GM23248 (cell line): ENCODE measurements around the gene AJAP1. TPM values are rescaled to one million over a fixed set of nuclear protein-coding genes. Genes with fewer than 3 reads are reported as not detected.

Experiments
- DNase-seq: peaks from one replicate; pipeline ENCODE4 v3.0.0-alpha.2; 2015
- H2AFZ ChIP-seq: fragments of 200-600 bp; sonication (generic); 2 replicates; pipeline ENCODE4 v1.6.1; 2016; ENCODE audit warnings: antibody characterized with exemption
- H3F3A ChIP-seq: fragments of 200-600 bp; sonication (generic); 2 replicates; pipeline ENCODE4 v1.6.1; 2016; ENCODE audit warnings: mild to moderate bottlenecking, antibody characterized with exemption, mixed run types; ENCODE audit not compliant: insufficient read depth
- H3K27ac ChIP-seq: fragments of 200-600 bp; sonication (generic); 2 replicates; pipeline ENCODE4 v1.5.1; 2016; ENCODE audit warnings: mild to moderate bottlenecking
- H3K27me3 ChIP-seq: fragments of 200-600 bp; sonication (generic); replicated peaks from 2 replicates; pipeline ENCODE4 v1.6.1; 2016; ENCODE audit warnings: mild to moderate bottlenecking; ENCODE audit not compliant: insufficient read depth
- H3K36me3 ChIP-seq: fragments of 200-600 bp; sonication (generic); 2 replicates; pipeline ENCODE4 v1.6.1; 2016; ENCODE audit warnings: low read depth, mild to moderate bottlenecking
- H3K4me1 ChIP-seq: fragments of 200-600 bp; sonication (generic); 2 replicates; pipeline ENCODE4 v1.6.1; 2016; ENCODE audit warnings: mild to moderate bottlenecking; ENCODE audit not compliant: insufficient read depth
- H3K4me2 ChIP-seq: fragments of 200-600 bp; sonication (generic); one replicate; pipeline ENCODE4 v1.6.1; 2016; ENCODE audit warnings: mild to moderate bottlenecking; ENCODE audit not compliant: unreplicated experiment
- H3K4me3 ChIP-seq: fragments of 200-600 bp; sonication (generic); 2 replicates; pipeline ENCODE4 v1.5.1; 2016; ENCODE audit warnings: mild to moderate bottlenecking
- H3K79me2 ChIP-seq: fragments of 200-600 bp; sonication (generic); 2 replicates; pipeline ENCODE4 v1.6.1; 2016; ENCODE audit warnings: mild to moderate bottlenecking; ENCODE audit not compliant: insufficient read depth
- H3K9ac ChIP-seq: fragments of 200-600 bp; sonication (generic); 2 replicates; pipeline ENCODE4 v1.6.1; 2016; ENCODE audit warnings: mild to moderate bottlenecking
- H3K9me2 ChIP-seq: fragments of 200-600 bp; sonication (generic); 2 replicates; pipeline ENCODE4 v1.6.1; 2016; ENCODE audit warnings: mixed run types, mild to moderate bottlenecking, moderate library complexity; ENCODE audit not compliant: insufficient read depth
- H3K9me3 ChIP-seq: fragments of 200-600 bp; sonication (generic); one replicate; pipeline ENCODE4 v1.6.1; 2017; ENCODE audit warnings: low read depth
- H4K20me1 ChIP-seq: fragments of 200-600 bp; sonication (generic); 2 replicates; pipeline ENCODE4 v1.6.0; 2016; ENCODE audit not compliant: insufficient read depth
- EZH2 ChIP-seq: fragments of 200-600 bp; sonication (generic); IDR thresholded peaks from 2 replicates; pipeline ENCODE4 v1.6.1; 2018; ENCODE audit warnings: antibody characterized with exemption, mild to moderate bottlenecking; ENCODE audit not compliant: insufficient read depth, poor library complexity, severe bottlenecking
- EZH2phosphoT487 ChIP-seq: fragments of 200-600 bp; sonication (generic); IDR thresholded peaks from 2 replicates; pipeline ENCODE4 v1.6.1; 2018; ENCODE audit warnings: antibody characterized with exemption, moderate library complexity, mild to moderate bottlenecking, low read depth; ENCODE audit not compliant: insufficient read depth
- WGBS, 2 experiments: methylation state at CpG; one replicate each; pipeline ENCODE4 v1.1.6; 2015 to 2017; ENCODE audit warnings: low lambda C conversion rate in 2 of 2, low coverage in 1 of 2; ENCODE audit errors: missing lambda C conversion rate in 2 of 2; 5-methylcytosine and 5-hydroxymethylcytosine counted together
- in situ Hi-C: fragments of 300-500 bp; cut with MboI; formaldehyde crosslinking; loops from 2 replicates; pipeline ENCODE4 v1.15.0; 2020
- polyA plus RNA-seq: library from polyadenylated mRNA; unstranded; fragments of >200 nt; fragmentation: Nextera tagmentation; extraction: Ambion mirVana; gene quantifications from 2 replicates; pipeline ENCODE4 v1.2.1, GENCODE V29; 2016
- total RNA-seq: library from RNA; depleted of rRNA; stranded (reverse); fragments of >200 nt; shearing (Covaris generic); gene quantifications from 2 replicates; pipeline ENCODE4 v1.2.3, GENCODE V29; 2014

The AJAP1 gene
- total and polyA plus RNA-seq, 2 experiments from 2014 or later = 0.03 to 0.86 TPM

DNA sequence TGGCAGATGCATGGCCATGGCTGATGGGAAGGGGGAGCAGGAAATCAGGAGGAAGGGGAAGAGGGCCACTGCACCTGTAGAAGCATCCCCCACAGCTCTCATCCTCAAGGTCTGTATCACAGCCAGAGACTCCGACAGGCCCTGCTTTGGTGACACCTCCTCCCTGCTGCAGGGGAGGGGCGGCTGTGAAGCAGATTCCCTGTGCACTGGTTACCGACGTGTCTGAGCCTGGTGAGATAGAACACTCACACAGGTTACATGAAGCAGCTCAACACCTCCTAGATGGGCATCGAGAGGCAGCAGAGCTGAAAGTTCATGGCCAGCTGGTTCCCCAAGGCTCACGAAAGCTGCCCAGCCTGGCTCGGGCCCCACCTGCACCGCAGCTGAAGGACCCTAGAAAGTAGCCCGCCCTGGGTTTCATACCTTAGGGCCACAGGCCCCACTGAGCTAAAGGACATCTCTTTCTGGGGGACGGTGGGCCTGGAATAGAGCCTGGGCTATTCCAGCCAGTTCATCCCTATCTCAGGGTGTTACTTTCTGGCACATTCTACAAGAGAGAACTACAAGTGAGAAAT lies 30.2 kb upstream of the AJAP1 start:
- 32 to 35% methylated on average over 9 to 10 of the region's 10 CpGs for WGBS, 2 experiments
- H3K27me3 ChIP-seq = no peaks in the 10 kb centered on the region
- H3K79me2 ChIP-seq = no peaks in the 10 kb centered on the region
- no peak for DNase-seq
- in situ Hi-C loops = no loop called here
- H3F3A ChIP-seq = no peaks in the 10 kb centered on the region
- H3K4me3 ChIP-seq = no peak overlapping the region
- H3K9me3 ChIP-seq = no peaks in the 10 kb centered on the region
- TF ChIP-seq EZH2phosphoT487 (no peak), EZH2 (no peak)
- no peak overlapping the region for H2AFZ ChIP-seq
- no peaks in the 10 kb centered on the region for H3K36me3 ChIP-seq
- H3K4me1 ChIP-seq = no peaks in the 10 kb centered on the region
- H3K4me2 ChIP-seq = no peak overlapping the region
- H3K9me2 ChIP-seq = no peaks in the 10 kb centered on the region
- H4K20me1 ChIP-seq = no peaks in the 10 kb centered on the region
- no peak overlapping the region for H3K9ac ChIP-seq
- H3K27ac ChIP-seq = no peak overlapping the region

DNA sequence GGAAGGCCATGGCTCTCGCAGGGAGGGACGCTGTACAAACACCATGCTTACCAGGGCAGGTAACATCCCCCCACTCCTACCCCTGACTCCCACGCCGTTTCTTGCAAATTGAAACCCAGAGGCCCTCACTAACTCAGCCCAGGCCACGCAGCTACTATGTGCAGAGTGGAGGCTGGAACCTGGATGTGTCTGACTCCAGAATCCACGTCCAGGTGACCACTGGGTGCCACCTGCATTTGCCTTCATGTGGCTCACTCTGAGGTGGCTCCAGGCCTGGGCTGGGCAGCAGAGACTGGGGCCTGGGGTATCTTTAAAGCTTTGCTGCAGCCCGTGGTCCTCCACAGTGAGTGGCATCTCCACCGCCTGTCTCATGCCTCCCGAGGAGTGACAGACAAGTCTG lies 29.6 kb upstream of the AJAP1 start:
- Histone ChIP-seq H3K27me3 (no peaks in the 10 kb centered on the region), H3K9me2 (no peaks in the 10 kb centered on the region), H3K9ac (no peak overlapping the region), H3K4me1 (no peaks in the 10 kb centered on the region), H3K27ac (no peak overlapping the region), H3K4me2 (no peak overlapping the region), H3F3A (no peaks in the 10 kb centered on the region), H3K79me2 (no peaks in the 10 kb centered on the region), H3K36me3 (no peaks in the 10 kb centered on the region), H4K20me1 (no peaks in the 10 kb centered on the region), H2AFZ (no peak overlapping the region), H3K4me3 (no peak overlapping the region), H3K9me3 (no peaks in the 10 kb centered on the region)
- DNase-seq = no peak
- TF ChIP-seq EZH2 (no peak), EZH2phosphoT487 (no peak)
- WGBS, 2 experiments = 36 to 38% methylated on average over 9 of the region's 9 CpGs
- in situ Hi-C loops = no loop called here

- Histone ChIP-seq H4K20me1 (no peaks in the 10 kb centered on the region), H3K4me3 (no peak overlapping the region), H3F3A (no peaks in the 10 kb centered on the region), H3K36me3 (no peaks in the 10 kb centered on the region), H3K27me3 (no peaks in the 10 kb centered on the region), H3K9ac (no peak overlapping the region), H3K9me3 (no peaks in the 10 kb centered on the region), H3K4me2 (no peak overlapping the region), H2AFZ (no peak overlapping the region), H3K27ac (no peak overlapping the region), H3K9me2 (no peaks in the 10 kb centered on the region), H3K4me1 (no peaks in the 10 kb centered on the region), H3K79me2 (no peaks in the 10 kb centered on the region)
- DNase-seq = no peak
- 31 to 41% methylated on average over 13 of the region's 13 CpGs for WGBS, 2 experiments
- in situ Hi-C loops = no loop called here
- TF ChIP-seq EZH2phosphoT487 (no peak), EZH2 (no peak)
Measured at GRCh38 chr1:4626061-4626460, 28.3 kb upstream of the AJAP1 start.

GRCh38 chr1:4626560-4627319 lies 27.7 kb upstream of the AJAP1 start:
- H3K36me3 ChIP-seq = no peaks in the 10 kb centered on the region
- no peak overlapping the region for H3K9ac ChIP-seq
- no peaks in the 10 kb centered on the region for H4K20me1 ChIP-seq
- H3F3A ChIP-seq = no peaks in the 10 kb centered on the region
- no peak overlapping the region for H2AFZ ChIP-seq
- no peaks in the 10 kb centered on the region for H3K79me2 ChIP-seq
- no peak overlapping the region for H3K4me3 ChIP-seq
- WGBS, 2 experiments = 38 to 44% methylated on average over 9 of the region's 9 CpGs
- no peak overlapping the region for H3K4me2 ChIP-seq
- in situ Hi-C loops = no loop called here
- H3K27me3 ChIP-seq = no peaks in the 10 kb centered on the region
- DNase-seq = no peak
- no peaks in the 10 kb centered on the region for H3K4me1 ChIP-seq
- H3K9me2 ChIP-seq = no peaks in the 10 kb centered on the region
- no peaks in the 10 kb centered on the region for H3K9me3 ChIP-seq
- H3K27ac ChIP-seq = no peak overlapping the region
- TF ChIP-seq EZH2phosphoT487 (no peak), EZH2 (no peak)
